ENCODE measurements around the gene EIF5AL1.
"Not testable (repeated sequence)": the region's sequence is repeated elsewhere in the genome, so short reads cannot be mapped to it uniquely, and the experiment has no call there.

The EIF5AL1 gene

DNA sequence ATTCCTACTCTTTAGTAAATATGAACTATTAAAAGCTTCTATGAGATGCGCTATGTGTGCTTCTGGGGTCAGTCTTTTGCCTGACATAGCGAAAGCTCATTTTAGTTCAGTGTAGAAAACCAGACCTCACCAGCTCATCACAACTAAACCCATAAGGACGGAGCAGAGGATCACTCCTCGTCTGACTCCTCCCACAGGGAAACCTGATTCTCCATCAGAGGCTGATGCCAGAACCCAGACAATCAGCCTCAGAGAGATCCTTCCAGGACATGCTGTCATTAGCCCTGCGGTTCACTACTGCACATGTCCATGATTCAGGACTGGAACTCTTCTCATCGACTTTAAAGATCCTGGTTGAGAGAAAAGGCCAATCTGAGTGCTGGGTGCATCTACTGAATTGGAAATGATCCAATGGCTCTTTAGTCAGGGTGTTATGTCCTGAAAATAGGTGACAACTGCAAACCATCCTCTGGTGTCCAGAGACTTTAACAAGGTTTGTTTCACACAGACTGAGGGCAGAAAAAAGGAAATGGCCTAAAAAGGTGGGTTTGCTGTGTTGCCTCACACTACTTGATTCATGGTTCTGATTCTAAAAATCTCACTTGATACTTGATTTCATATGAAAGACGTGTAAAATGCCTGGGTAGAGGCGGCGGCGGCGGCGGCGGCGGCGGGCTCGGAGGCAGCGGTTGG is at the start of gene EIF5AL1:
TSS of gene EIF5AL1 (plus strand) at position 643 of the 693 bp plus-strand sequence. CDS start 117 bp downstream, outside the sequence.
- not testable (repeated sequence) for DNase-seq (ENCODE audit: low read depth); H3K4me3 ChIP-seq (ENCODE audit: low read depth, low read length)

DNA sequence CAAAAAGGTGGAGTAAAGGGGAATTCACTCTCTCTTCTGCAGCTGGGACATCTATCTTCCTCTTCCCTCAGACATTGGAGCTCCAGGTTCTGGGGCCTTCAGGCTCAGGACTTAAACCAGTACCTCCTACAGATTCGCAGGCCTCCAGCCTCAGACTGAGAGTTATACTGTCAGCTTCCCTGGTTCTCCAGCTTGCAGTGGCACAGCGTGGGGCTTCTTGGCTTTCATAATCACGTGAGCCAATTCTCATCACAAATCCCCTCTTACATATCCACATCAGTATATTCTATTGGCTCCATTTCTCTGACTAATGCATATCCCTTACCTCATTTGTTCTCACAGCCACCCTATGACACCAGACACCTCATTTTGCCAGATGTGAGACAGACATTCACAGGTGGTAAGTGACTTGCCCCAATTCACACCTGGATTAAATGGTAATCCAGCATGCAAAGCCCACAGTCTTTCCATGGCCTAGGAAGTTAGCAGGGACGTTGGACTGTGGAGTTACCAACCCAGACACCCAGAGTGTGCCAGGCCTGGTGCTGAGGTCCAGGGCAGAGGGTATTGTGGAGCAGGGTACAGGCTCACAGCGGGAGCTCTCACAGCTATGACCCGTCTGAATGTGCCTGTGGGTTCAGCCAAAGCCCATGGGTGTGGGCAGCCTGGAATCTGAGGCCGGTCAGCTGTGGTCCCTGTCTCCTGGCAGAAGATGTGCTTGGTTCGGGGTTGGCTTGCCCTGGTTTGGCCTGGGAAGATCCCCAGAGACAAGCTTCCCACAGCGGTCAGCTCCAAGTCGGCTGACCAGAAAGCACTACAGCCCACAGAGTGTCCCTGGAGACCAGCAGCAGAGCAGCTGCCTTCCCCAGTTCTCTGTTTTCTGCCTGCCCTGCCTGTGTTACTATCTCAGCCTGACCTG is 48.5 kb upstream of the EIF5AL1 start:
- H3K4me3 ChIP-seq (ENCODE audit: low read depth, low read length) = no peak overlapping the region
- TF ChIP-seq MYC (IDR thresholded peaks at IDR 0.05; ENCODE audit: low read depth, low read length) = no peak
- peak; percentile 59 for DNase-seq (ENCODE audit: low read depth)

DNA sequence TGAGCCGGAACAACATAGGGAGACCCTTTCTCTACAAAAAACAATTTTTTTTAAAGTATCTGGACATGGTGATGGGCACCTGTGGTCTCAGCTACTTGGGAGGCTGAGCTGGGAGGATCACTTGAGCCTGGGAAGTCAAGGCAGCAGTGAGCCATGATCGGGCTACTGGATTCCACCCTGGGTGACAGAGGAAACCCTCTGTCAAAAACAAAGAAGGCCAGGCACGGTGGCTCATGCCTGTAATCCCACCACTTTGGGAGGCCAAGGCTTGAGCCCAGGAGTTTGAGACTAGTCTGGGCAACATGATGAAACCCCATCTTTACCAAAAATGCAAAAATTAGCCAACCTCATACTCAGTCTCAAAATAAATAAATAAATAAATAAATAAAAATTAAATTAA is 47.0 kb upstream of the EIF5AL1 start:
- H3K4me3 ChIP-seq (ENCODE audit: low read depth, low read length) = no peak overlapping the region
- TF ChIP-seq, protein P1, sequence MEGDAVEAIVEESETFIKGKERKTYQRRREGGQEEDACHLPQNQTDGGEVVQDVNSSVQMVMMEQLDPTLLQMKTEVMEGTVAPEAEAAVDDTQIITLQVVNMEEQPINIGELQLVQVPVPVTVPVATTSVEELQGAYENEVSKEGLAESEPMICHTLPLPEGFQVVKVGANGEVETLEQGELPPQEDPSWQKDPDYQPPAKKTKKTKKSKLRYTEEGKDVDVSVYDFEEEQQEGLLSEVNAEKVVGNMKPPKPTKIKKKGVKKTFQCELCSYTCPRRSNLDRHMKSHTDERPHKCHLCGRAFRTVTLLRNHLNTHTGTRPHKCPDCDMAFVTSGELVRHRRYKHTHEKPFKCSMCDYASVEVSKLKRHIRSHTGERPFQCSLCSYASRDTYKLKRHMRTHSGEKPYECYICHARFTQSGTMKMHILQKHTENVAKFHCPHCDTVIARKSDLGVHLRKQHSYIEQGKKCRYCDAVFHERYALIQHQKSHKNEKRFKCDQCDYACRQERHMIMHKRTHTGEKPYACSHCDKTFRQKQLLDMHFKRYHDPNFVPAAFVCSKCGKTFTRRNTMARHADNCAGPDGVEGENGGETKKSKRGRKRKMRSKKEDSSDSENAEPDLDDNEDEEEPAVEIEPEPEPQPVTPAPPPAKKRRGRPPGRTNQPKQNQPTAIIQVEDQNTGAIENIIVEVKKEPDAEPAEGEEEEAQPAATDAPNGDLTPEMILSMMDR (IDR thresholded peaks at IDR 0.05; ENCODE audit: low read depth, low read length) = no peak
- TF ChIP-seq MYC (IDR thresholded peaks at IDR 0.05; ENCODE audit: low read depth, low read length) (no peak), POLR2A (IDR thresholded peaks at IDR 0.05; ENCODE audit: extremely low read depth, insufficient read length) (no peak)
- TF ChIP-seq, protein P2, sequence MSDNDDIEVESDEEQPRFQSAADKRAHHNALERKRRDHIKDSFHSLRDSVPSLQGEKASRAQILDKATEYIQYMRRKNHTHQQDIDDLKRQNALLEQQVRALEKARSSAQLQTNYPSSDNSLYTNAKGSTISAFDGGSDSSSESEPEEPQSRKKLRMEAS (IDR thresholded peaks at IDR 0.05; ENCODE audit: low read depth, low read length) = no peak
- DNase-seq (ENCODE audit: low read depth) = no peak

DNA sequence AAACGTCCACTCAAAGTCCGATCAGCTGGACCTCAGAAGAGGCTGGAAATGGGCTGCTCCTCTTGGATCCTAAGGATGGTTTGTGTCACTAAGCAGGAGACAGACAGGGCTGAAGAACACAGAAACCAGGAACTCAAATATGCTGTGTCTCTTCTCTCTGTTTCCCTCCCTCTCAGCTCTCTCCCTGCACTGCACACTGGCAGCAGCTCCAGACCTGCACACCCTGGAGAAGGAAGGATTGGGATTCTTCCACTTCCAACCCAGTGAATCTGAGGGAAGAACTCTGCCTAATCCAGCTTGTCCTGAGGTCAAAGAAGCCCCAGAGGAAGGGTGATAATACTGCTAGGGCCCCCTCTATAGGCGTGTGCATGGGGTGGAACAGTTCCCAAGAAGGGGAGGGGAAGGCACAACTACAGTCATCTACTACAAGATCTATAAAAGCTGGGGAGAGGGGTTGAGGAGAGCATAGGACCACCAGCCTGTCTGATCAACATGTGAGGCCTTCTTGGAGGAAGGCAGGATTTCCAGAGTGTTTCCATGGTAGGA is 44.2 kb upstream of the EIF5AL1 start:
- DNase-seq (ENCODE audit: low read depth) = no peak
- no peak overlapping the region for H3K4me3 ChIP-seq (ENCODE audit: low read depth, low read length)
- TF ChIP-seq, protein P1 (IDR thresholded peaks at IDR 0.05; ENCODE audit: low read depth, low read length) = no peak
- TF ChIP-seq, protein P2 (IDR thresholded peaks at IDR 0.05; ENCODE audit: low read depth, low read length) = no peak
- no peak for TF ChIP-seq POLR2A (IDR thresholded peaks at IDR 0.05; ENCODE audit: extremely low read depth, insufficient read length)
- no peak for TF ChIP-seq MYC (IDR thresholded peaks at IDR 0.05; ENCODE audit: low read depth, low read length)

DNA sequence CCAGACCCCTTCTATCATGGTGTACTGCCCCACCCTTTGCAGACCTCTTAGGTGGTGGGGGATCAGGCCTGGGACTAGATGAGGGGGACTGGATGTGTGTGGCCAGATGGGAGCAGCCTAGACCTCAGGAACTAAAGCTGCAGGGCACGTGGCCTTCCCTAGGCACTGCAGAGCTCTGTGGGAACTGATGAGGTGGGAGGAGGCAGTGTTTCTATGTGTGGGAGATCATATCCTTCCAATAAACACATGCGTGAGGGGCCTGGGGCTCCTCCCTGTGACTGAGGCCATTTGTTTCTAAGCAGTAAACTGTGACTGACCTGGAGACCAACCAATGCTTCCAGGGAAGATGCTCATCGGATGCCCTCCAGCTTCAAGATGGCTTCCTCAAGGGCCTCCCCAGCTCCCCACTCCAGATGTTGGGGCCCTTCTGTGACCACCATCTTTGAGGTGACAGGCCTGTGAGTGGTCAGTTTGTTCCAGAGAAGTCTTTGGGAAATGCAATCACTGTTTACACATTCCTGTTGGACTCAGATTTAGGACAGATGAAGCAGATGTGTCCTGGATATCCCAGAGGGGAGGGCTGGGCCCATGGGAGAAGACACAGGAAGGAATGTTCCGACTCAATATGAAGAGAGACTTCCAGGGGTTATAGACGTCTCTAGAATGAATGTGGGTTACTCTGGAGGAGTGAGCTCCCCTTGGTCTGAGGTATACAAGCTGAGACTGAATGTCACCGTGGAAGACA is 43.3 kb upstream of the EIF5AL1 start:
- H3K4me3 ChIP-seq (ENCODE audit: low read depth, low read length) = no peak overlapping the region
- DNase-seq (ENCODE audit: low read depth) = peak; percentile 23
- no peak for TF ChIP-seq POLR2A (IDR thresholded peaks at IDR 0.05; ENCODE audit: extremely low read depth, insufficient read length)
- TF ChIP-seq, protein P2 (IDR thresholded peaks at IDR 0.05; ENCODE audit: low read depth, low read length) = no peak; the same call in 1 of the 2 replicates
- no peak for TF ChIP-seq MYC (IDR thresholded peaks at IDR 0.05; ENCODE audit: low read depth, low read length)
- TF ChIP-seq, protein P1 (IDR thresholded peaks at IDR 0.05; ENCODE audit: low read depth, low read length) = no peak

DNA sequence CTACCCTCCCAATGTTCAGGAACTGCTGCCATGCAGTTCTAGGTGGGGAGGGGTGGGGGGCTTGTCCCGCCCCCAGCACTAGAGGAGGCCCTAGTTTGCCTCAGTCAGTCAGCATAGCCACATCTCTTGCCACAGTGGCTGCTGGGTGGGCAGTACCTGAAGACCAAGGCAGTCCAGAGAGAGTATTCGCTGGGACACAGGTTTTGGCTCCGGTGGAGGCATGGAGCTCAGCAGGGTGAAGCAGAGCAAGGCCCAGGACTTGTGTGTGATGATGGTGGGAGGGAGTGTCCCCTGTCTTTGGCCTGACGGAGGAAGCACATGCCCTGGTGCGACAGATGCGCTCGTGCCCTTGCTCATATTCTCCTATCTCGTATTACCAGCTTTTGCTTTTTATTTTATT is 42.2 kb upstream of the EIF5AL1 start:
- no peak overlapping the region for H3K4me3 ChIP-seq (ENCODE audit: low read depth, low read length)
- TF ChIP-seq, protein P1 (IDR thresholded peaks at IDR 0.05; ENCODE audit: low read depth, low read length) = no peak
- TF ChIP-seq MYC (IDR thresholded peaks at IDR 0.05; ENCODE audit: low read depth, low read length) (no peak), POLR2A (IDR thresholded peaks at IDR 0.05; ENCODE audit: extremely low read depth, insufficient read length) (no peak)
- TF ChIP-seq, protein P2 (IDR thresholded peaks at IDR 0.05; ENCODE audit: low read depth, low read length) = no peak
- no peak for DNase-seq (ENCODE audit: low read depth)
